Fibroblast of skin of back (primary cell): Measurements from ENCODE around the gene FYB1.

Experiments
- DNase-seq: peaks from one replicate; pipeline ENCODE4 v3.0.0-alpha.2; 2013

FYB1 gene

GRCh38 chr5:39117401-39117800 is 102.0 kb downstream of the FYB1 start:
- DNase-seq, result peak; percentile 54

GRCh38 chr5:39116344-39117170 is 102.8 kb downstream of the FYB1 start:
- no peak for DNase-seq

- no peak for DNase-seq
These were observed 103.6 kb downstream of the FYB1 start for GRCh38 chr5:39115644-39116343.

GRCh38 chr5:39114155-39114554 is 105.2 kb downstream of the FYB1 start:
- no peak for DNase-seq

- no peak for DNase-seq
These were observed 105.9 kb downstream of the FYB1 start for GRCh38 chr5:39113354-39113953.

GRCh38 chr5:39109606-39110005 is 109.8 kb downstream of the FYB1 start:
- DNase-seq, result no peak

- no peak for DNase-seq
These were observed 110.4 kb downstream of the FYB1 start for GRCh38 chr5:39108987-39109386.

- peak; percentile 43 for DNase-seq
These were observed 112.0 kb downstream of the FYB1 start for GRCh38 chr5:39107350-39107749.

- DNase-seq, result no peak
These were observed 113.0 kb downstream of the FYB1 start for GRCh38 chr5:39106322-39106721.

GRCh38 chr5:39104221-39104620 is 115.1 kb downstream of the FYB1 start:
- no peak for DNase-seq

GRCh38 chr5:39102684-39103155 is 116.6 kb downstream of the FYB1 start:
- peak; percentile 44 for DNase-seq

GRCh38 chr5:39100851-39101396 is 118.4 kb downstream of the FYB1 start:
- peak; percentile 97 for DNase-seq

GRCh38 chr5:39100301-39100850 is 119.0 kb downstream of the FYB1 start:
- DNase-seq, result no peak

GRCh38 chr5:39099831-39100230 is 119.5 kb downstream of the FYB1 start:
- no peak for DNase-seq

- peak; percentile 78 for DNase-seq
These were observed 126.0 kb downstream of the FYB1 start for GRCh38 chr5:39093352-39093751.

- DNase-seq, result peak; percentile 38
These were observed 126.6 kb downstream of the FYB1 start for GRCh38 chr5:39092581-39093351.

- DNase-seq, result no peak
These were observed 127.3 kb downstream of the FYB1 start for GRCh38 chr5:39091940-39092580.

GRCh38 chr5:39083968-39084367 is 135.4 kb downstream of the FYB1 start:
- no peak for DNase-seq

- DNase-seq, result no peak
These were observed 136.4 kb downstream of the FYB1 start for GRCh38 chr5:39082995-39083394.

- peak; percentile 44 for DNase-seq
These were observed 138.7 kb downstream of the FYB1 start for GRCh38 chr5:39080597-39081204.

- DNase-seq, result no peak
These were observed 139.2 kb downstream of the FYB1 start for GRCh38 chr5:39080168-39080567.
